Astrocyte (in vitro differentiated cells and primary cell): ENCODE data around the gene THAP2. TPM values are rescaled to one million over a fixed set of nuclear protein-coding genes. Genes with fewer than 3 reads are reported as not detected.
"Not testable (repeated sequence)": the region's sequence is repeated elsewhere in the genome, so short reads cannot be mapped to it uniquely, and the experiment has no call there.

Experiments used
- DNase-seq: peaks from one replicate; pipeline ENCODE4 v3.0.0-alpha.2; 2010; ENCODE audit warnings: low read depth
- FAIRE-seq: peaks from 2 replicates; lab custom pipeline; 2011; peaks lifted over from hg19 to GRCh38; lab: Jason Lieb, UNC
- H2AFZ ChIP-seq: 2 replicates; pipeline ENCODE4 v1.6.0; 2012; ENCODE audit warnings: low read depth, low read length, inconsistent platforms
- H3K27ac ChIP-seq: 2 replicates; pipeline ENCODE4 v1.5.1; 2011; ENCODE audit warnings: low read depth, low read length, inconsistent platforms
- H3K27me3 ChIP-seq: 2 replicates; pipeline ENCODE4 v1.6.0; 2011; ENCODE audit warnings: low read length, inconsistent platforms; ENCODE audit not compliant: insufficient read depth
- H3K36me3 ChIP-seq: 2 replicates; pipeline ENCODE4 v1.5.1; 2011; ENCODE audit warnings: low read length, inconsistent platforms; ENCODE audit not compliant: insufficient read depth
- H3K4me1 ChIP-seq: 2 replicates; pipeline ENCODE4 v1.5.1; 2011; ENCODE audit warnings: low read length, inconsistent platforms; ENCODE audit not compliant: insufficient read depth
- H3K4me2 ChIP-seq: 2 replicates; pipeline ENCODE4 v1.6.0; 2012; ENCODE audit warnings: low read length, inconsistent platforms
- H3K4me3 ChIP-seq: 2 replicates; pipeline ENCODE4 v1.5.1; 2011; ENCODE audit warnings: low read depth, mild to moderate bottlenecking, low read length, inconsistent platforms; ENCODE audit not compliant: insufficient read depth
- H3K79me2 ChIP-seq: 2 replicates; pipeline ENCODE4 v1.6.0; 2012; ENCODE audit warnings: mild to moderate bottlenecking, low read length, inconsistent platforms; ENCODE audit not compliant: insufficient read depth
- H3K9ac ChIP-seq: 2 replicates; pipeline ENCODE4 v1.6.0; 2012; ENCODE audit warnings: mild to moderate bottlenecking, low read length, inconsistent platforms
- H3K9me3 ChIP-seq: 2 replicates; pipeline ENCODE4 v1.5.1; 2012; ENCODE audit warnings: low read depth, mild to moderate bottlenecking, low read length, inconsistent platforms; ENCODE audit not compliant: insufficient read depth
- H4K20me1 ChIP-seq: 2 replicates; pipeline ENCODE4 v1.6.0; 2012; ENCODE audit warnings: low read length, inconsistent platforms; ENCODE audit not compliant: insufficient read depth
- H3K27ac Mint-ChIP-seq: one replicate; pipeline ENCODE4 v1.8.0; 2021; ENCODE audit warnings: mild to moderate bottlenecking, mixed read lengths; ENCODE audit not compliant: unreplicated experiment
- H3K27me3 Mint-ChIP-seq: one replicate; pipeline ENCODE4 v1.8.0; 2021; ENCODE audit warnings: low read depth, mixed read lengths; ENCODE audit not compliant: unreplicated experiment
- H3K36me3 Mint-ChIP-seq: one replicate; pipeline ENCODE4 v1.8.0; 2021; ENCODE audit warnings: low read depth, mixed read lengths; ENCODE audit not compliant: unreplicated experiment
- H3K4me1 Mint-ChIP-seq: one replicate; pipeline ENCODE4 v1.8.0; 2021; ENCODE audit warnings: low read depth, mixed read lengths; ENCODE audit not compliant: unreplicated experiment
- H3K4me3 Mint-ChIP-seq: one replicate; pipeline ENCODE4 v1.8.0; 2021; ENCODE audit warnings: mild to moderate bottlenecking, moderate library complexity, mixed read lengths; ENCODE audit not compliant: unreplicated experiment
- H3K9me3 Mint-ChIP-seq: one replicate; pipeline ENCODE4 v1.8.0; 2021; ENCODE audit warnings: mild to moderate bottlenecking, mixed read lengths; ENCODE audit not compliant: unreplicated experiment
- EZH2 ChIP-seq: IDR thresholded peaks from 2 replicates; pipeline ENCODE4 v1.6.1; 2012; ENCODE audit warnings: mild to moderate bottlenecking, low read length, inconsistent platforms; ENCODE audit not compliant: insufficient read depth
- total RNA-seq: library from RNA; stranded (reverse); gene quantifications from 2 replicates; pipeline ENCODE4 v1.2.1, GENCODE V29; 2021
- TF ChIP-seq, protein P1 (sequence below): IDR thresholded peaks from 2 replicates; pipeline ENCODE4 v1.5.1; 2011; ENCODE audit warnings: low read depth, mild to moderate bottlenecking, inconsistent platforms, low read length, moderate library complexity; ENCODE audit not compliant: insufficient read depth

Gene THAP2
- total RNA-seq, 1 donor from 2014 or later = 6.3 TPM

DNA sequence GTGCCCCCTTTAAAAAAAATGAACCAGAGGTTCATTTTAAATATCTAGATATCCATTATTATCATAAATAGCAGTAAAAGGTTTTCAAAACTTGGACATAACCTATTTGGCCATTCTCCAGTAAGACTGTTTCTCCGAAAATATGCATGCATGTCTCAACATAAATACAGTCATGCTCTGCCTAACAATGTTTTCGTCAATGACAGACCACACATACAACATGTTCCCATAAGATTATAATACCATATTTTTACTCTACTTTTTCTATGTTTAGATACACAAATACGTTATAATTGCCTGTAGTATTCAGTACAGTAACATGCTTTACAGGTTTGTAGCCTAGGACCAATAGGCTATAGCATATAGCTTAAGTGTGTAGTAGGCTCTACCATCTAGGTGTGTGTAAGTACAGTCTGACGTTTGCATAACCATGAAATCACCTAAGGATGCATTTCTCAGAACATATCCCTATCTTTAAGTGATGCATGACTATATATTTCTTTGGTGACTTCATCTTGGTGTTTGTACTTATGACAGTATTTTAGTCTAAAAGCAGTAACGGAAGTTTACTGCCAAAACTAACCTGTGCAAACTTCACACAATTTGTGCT, 25.0 kb downstream of the THAP2 start:
- Histone ChIP-seq H2AFZ (no peak overlapping the region), H3K79me2 (peaks cover 15% of the 10 kb centered on the region), H3K4me1 (peaks cover 10% of the 10 kb centered on the region), H3K36me3 (no peaks in the 10 kb centered on the region), H3K4me2 (peak overlapping the region; percentile 96), H3K27me3 (no peaks in the 10 kb centered on the region), H3K4me3 (no peak overlapping the region), H3K9ac (no peak overlapping the region), H4K20me1 (no peaks in the 10 kb centered on the region), H3K9me3 (no peaks in the 10 kb centered on the region), H3K27ac (no peak overlapping the region)
- Mint-ChIP-seq H3K27ac (no peak overlapping the region), H3K27me3 (no peaks in the 10 kb centered on the region), H3K36me3 (no peaks in the 10 kb centered on the region), H3K9me3 (no peaks in the 10 kb centered on the region), H3K4me3 (no peak overlapping the region), H3K4me1 (peaks cover 7% of the 10 kb centered on the region)
- no peak for DNase-seq
- no peak for FAIRE-seq
- no peak for TF ChIP-seq EZH2
- TF ChIP-seq, protein P1, sequence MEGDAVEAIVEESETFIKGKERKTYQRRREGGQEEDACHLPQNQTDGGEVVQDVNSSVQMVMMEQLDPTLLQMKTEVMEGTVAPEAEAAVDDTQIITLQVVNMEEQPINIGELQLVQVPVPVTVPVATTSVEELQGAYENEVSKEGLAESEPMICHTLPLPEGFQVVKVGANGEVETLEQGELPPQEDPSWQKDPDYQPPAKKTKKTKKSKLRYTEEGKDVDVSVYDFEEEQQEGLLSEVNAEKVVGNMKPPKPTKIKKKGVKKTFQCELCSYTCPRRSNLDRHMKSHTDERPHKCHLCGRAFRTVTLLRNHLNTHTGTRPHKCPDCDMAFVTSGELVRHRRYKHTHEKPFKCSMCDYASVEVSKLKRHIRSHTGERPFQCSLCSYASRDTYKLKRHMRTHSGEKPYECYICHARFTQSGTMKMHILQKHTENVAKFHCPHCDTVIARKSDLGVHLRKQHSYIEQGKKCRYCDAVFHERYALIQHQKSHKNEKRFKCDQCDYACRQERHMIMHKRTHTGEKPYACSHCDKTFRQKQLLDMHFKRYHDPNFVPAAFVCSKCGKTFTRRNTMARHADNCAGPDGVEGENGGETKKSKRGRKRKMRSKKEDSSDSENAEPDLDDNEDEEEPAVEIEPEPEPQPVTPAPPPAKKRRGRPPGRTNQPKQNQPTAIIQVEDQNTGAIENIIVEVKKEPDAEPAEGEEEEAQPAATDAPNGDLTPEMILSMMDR = no peak

DNA sequence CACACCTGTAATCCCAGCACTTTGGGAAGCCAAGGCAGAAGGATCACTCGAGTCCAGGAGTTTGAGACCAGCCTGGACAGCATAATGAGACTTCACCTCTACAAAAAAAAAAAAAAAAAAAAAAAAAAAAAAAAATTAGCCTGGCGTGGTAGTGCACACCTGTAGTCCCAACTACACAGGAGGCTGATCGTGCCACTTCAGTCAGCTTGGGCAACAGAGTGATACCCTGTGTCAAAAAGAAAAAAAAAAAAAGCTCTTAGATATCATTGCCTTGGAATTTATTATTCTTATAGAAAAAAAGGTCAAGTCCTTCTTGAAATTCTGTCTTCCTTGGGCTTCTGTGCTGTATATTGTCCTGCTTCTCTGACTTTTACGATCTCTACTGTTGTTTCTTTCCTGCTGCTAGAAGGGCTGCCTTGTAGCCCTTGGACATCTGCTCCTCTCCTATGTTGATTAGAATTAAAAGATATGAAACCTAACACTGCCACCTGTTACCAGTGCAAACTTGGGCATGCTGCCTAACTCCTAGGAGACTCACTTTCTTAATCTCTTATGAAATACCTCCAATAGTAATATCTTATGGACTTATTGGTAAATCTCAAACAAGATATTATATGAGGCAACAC, 27.5 kb downstream of the THAP2 start:
- H3K4me1 Mint-ChIP-seq = peaks cover 7% of the 10 kb centered on the region
- Histone ChIP-seq H2AFZ (no peak overlapping the region), H3K4me2 (no peak overlapping the region), H3K27ac (no peak overlapping the region), H3K36me3 (no peaks in the 10 kb centered on the region), H3K79me2 (peaks cover 13% of the 10 kb centered on the region), H4K20me1 (no peaks in the 10 kb centered on the region), H3K9me3 (no peaks in the 10 kb centered on the region), H3K4me3 (no peak overlapping the region), H3K9ac (no peak overlapping the region), H3K27me3 (no peaks in the 10 kb centered on the region), H3K4me1 (peaks cover 10% of the 10 kb centered on the region)
- no peak overlapping the region for H3K4me3 Mint-ChIP-seq
- no peaks in the 10 kb centered on the region for H3K9me3 Mint-ChIP-seq
- no peak for FAIRE-seq
- DNase-seq = no peak
- TF ChIP-seq, protein P1 = no peak
- TF ChIP-seq EZH2 = no peak
- no peak overlapping the region for H3K27ac Mint-ChIP-seq
- no peaks in the 10 kb centered on the region for H3K27me3 Mint-ChIP-seq
- peaks cover 1% of the 10 kb centered on the region for H3K36me3 Mint-ChIP-seq

DNA sequence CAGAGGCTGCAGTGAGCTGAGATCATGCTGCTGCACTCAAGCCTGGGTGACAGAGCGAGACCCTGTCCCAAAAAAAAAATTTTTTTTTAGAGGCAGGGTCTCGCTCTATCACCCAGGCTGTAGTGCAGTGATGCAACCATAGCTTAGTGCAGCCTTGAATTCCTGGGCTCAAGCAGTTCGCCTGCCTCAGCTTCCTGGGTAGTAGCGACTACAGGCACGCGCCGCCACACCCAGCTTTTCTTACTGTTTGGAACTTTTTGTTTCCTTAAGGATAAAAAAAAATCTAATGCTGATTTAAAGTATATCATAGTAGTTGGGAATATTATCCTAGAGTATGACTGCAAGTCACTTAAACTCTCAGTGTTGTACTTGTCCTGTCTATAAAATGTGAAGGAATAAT, 29.0 kb downstream of the THAP2 start:
- Histone ChIP-seq H3K4me2 (no peak overlapping the region), H3K27ac (no peak overlapping the region), H3K36me3 (no peaks in the 10 kb centered on the region), H3K27me3 (no peaks in the 10 kb centered on the region), H2AFZ (no peak overlapping the region), H3K79me2 (no peaks in the 10 kb centered on the region), H3K9ac (no peak overlapping the region), H3K4me3 (no peak overlapping the region), H3K4me1 (no peaks in the 10 kb centered on the region), H3K9me3 (no peaks in the 10 kb centered on the region), H4K20me1 (no peaks in the 10 kb centered on the region)
- H3K4me3 Mint-ChIP-seq = no peak overlapping the region
- FAIRE-seq (no peak), DNase-seq (no peak)
- TF ChIP-seq, protein P1 = no peak
- TF ChIP-seq EZH2 = no peak
- H3K9me3 Mint-ChIP-seq = no peaks in the 10 kb centered on the region
- H3K27me3 Mint-ChIP-seq = no peaks in the 10 kb centered on the region
- peaks cover 2% of the 10 kb centered on the region for H3K4me1 Mint-ChIP-seq
- H3K27ac Mint-ChIP-seq = no peak overlapping the region
- H3K36me3 Mint-ChIP-seq = peaks cover 6% of the 10 kb centered on the region

DNA sequence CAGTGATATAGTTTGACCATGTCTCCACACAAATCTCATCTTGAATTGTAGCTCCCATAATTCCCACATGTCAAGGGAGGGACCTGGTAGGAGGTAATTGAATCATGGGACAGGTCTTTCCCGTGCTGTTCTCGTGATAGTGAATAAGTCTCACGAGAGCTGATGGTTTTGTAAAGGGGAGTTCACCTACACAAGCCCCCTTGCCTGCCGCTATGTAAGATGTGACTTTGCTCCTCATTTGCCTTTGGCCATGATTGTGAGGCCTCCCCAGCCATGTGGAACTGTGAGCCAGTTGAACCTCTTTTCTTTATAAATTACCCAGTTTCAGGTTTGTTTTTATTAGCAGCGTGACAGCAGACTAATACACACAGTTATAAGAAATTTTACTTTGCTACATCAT, 29.6 kb downstream of the THAP2 start:
- H3K4me1 Mint-ChIP-seq, FAIRE-seq, H3K27ac ChIP-seq, H3K9me3 ChIP-seq, H3K9ac ChIP-seq, DNase-seq, H3K79me2 ChIP-seq, H4K20me1 ChIP-seq, H3K4me2 ChIP-seq, H2AFZ ChIP-seq, H3K36me3 Mint-ChIP-seq, H3K4me3 ChIP-seq, H3K9me3 Mint-ChIP-seq, H3K4me1 ChIP-seq, H3K4me3 Mint-ChIP-seq, H3K27me3 ChIP-seq, H3K27me3 Mint-ChIP-seq, H3K36me3 ChIP-seq, H3K27ac Mint-ChIP-seq: not testable (repeated sequence)
